ENCODE data around the gene PPP1R13L.
"Not testable (repeated sequence)": the region's sequence is repeated elsewhere in the genome, so short reads cannot be mapped to it uniquely, and the experiment has no call there.

PPP1R13L gene

DNA sequence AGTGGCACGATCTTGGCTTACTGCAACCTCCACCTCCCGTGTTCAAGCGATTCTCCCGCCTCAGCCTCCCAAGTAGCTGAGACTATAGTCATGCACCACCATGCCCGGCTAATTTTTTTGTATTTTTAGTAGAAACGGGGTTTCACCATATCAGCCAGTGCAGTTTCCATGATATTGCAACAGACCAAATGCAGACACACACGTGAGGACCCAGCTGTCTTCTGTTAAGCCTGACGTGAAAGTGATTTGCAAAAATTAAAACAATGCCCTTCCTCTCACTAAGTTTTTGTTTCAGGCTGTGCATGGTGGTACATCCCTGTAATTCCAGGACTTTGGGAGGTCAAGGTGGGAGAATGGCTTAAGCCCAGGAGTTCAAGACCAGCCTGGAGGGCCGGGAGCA lies 26.1 kb upstream of the PPP1R13L start:
- DNase-seq (ENCODE audit: low read depth in 2 of 2) = not testable (repeated sequence)

- not testable (repeated sequence) for DNase-seq (ENCODE audit: low read depth in 2 of 2)
Measured at GRCh38 chr19:45429896-45430295, 25.0 kb upstream of the PPP1R13L start.

GRCh38 chr19:45428384-45429231 lies 23.7 kb upstream of the PPP1R13L start:
- no peak for DNase-seq (ENCODE audit: low read depth in 2 of 2)

DNA sequence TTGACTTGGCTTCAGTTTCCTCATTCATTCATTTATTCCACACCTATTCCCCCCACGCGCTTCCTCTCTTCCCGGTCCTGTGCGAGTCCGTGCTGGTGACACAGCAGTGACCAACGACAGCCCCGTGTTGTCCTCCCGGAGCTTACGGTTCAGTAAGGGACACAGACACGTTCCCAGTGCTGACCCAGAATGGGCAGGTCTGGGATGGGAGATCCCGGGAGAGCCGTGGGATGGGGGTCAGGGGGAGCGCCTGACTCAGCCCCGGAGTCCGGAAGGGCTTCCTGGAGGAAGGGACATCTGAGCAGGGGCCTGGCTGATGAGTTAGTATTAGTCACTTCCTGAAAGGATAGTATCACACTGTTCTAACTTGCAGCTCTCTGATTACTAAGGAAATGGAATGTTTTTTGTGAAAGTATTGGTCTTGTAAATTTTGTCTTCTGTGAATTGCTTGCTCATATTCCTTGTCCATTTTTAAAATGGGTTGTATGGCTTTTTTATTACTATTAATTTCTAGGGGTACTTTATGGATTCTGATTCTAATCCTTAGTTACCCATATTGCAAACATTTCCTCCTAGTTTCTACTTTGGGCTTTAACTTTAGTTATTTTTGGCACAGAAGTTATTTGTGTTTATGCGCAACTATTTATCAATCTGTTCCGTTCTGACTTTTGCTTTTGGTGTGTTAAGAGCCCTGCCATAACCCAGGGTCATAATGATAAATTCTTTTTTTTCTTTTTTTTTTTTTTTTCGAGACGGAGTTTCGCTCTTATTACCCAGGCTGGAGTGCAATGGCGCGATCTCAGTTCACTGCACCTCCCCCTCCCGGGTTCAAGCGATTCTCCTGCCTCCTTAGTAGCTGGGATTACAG lies 19.6 kb upstream of the PPP1R13L start:
- no peak for DNase-seq (ENCODE audit: low read depth in 2 of 2)

DNA sequence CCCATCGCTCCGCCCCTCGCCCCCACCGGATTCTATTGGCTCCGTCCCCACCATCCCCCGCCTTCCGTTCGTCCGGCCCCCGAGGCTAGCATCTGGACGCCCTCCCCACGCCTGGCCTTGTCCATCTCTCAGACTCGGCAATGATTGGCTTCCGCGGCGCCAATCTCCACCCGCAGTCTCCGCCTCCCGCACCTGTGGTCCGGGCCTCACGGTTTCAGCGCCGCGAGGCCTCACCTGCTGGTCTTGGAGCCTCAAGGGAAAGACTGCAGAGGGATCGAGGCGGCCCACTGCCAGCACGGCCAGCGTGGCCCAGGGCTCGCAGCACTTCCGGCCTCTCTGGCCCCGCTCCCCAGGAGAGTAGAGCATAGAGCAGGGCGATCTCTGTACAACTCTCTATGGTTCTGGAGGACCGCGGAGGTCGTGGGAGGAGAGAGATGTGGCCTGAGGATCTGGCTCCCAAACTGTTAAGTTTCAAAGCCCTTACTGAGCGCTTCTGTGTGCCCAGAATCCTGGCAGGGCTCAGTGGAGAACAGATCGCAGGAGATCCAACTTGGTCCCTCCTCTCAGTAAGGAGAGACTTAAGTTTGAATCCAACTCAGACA lies 18.8 kb upstream of the PPP1R13L start, which contains the start of gene ERCC1:
ERCC1 (minus strand) TSS at position 329 of the 602 bp plus-strand sequence. CDS start 543 bp downstream, outside the sequence.
- DNase-seq (ENCODE audit: low read depth in 2 of 2) = peak in 1 of 2 donors; percentile 52

GRCh38 chr19:45423033-45423588 lies 18.2 kb upstream of the PPP1R13L start:
- peak; percentile 71 to 80 for DNase-seq (ENCODE audit: low read depth in 2 of 2)

GRCh38 chr19:45421947-45422498 lies 17.2 kb upstream of the PPP1R13L start:
- DNase-seq (ENCODE audit: low read depth in 2 of 2) = no peak

DNA sequence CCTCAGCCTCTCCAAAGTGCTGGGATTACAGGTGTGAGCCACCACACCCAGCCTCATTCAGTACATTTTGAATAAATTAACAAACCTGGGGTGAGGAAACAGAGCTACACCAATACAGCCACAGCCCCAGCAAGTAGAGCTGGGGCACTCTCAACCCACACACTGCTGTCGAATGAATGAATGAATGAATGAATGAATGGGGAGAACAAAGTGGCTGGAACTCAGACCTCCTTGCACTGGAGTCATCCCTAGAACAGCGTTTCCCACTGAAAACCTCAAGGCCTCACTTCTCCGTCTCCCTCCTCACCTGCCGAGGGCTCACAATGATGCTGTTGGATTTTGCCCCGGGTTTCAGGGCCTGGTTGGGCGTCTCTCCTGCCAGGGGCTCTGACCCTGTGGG lies 16.0 kb upstream of the PPP1R13L start:
- no peak for DNase-seq (ENCODE audit: low read depth in 2 of 2)

DNA sequence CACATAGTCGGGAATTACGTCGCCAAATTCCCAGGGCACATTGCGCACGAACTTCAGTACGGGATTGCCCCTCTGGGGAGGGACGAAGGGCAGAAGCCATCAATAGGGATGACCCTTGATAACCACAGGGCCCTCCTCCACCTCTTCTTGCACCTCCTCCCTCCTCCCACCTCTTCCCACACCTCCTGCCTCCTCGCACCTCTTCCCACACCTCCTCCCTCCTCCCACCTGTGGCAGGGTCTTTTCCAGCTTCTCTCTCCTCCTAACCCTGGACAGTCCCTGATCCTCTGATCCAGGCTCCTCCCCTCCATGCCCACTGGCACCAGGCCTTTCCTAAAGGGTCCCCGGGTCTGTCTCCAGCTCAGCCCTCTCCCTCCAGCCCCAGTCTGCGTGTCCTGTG lies 15.5 kb upstream of the PPP1R13L start:
- no peak for DNase-seq (ENCODE audit: low read depth in 2 of 2)

- no peak for DNase-seq (ENCODE audit: low read depth in 2 of 2)
Measured at GRCh38 chr19:45419895-45420294, 15.0 kb upstream of the PPP1R13L start.

DNA sequence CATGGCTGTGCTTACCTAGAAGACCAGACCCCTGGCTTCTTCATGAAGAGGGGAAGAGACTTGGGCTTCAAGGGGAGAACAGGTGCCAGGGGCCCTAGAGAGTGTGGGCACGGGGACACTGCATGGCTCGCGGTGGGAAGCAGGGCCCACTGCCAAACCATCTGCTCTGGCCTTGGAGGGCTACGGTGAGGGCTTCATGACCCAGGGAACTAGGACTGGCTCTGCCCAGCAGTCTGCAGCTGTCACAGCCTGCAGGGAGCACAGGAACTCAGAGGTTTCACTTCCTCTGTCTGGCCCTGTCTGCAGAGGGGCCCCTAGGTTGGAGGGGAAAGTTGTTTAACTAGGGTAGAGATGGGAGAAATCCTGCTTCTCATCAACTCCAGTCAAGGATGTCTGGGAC lies 14.5 kb upstream of the PPP1R13L start:
- DNase-seq (ENCODE audit: low read depth in 2 of 2) = no peak

GRCh38 chr19:45418802-45419201 lies 13.9 kb upstream of the PPP1R13L start:
- no peak for DNase-seq (ENCODE audit: low read depth in 2 of 2)

- no peak for DNase-seq (ENCODE audit: low read depth in 2 of 2)
Measured at GRCh38 chr19:45417151-45417550, 12.3 kb upstream of the PPP1R13L start.

DNA sequence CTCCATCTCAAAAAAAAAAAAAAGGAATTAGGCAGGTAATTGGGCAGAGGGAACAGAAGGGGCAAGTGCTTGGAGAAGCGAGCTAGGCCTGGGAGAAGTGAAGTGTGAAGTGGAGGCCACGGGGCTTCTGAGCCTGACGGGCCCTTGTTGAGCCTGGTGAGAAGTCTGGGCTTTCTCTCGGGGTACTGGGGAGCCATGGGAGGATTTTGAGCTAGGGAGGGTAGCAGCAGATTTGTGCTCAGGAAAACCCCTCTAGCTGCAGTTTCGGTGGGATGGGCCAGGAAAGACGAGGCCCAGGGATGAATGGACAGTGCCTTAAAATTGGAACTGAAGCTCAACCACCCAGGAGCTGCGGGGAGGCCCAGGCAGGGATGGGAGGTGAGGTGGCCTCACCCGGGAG lies 9.6 kb upstream of the PPP1R13L start:
- DNase-seq (ENCODE audit: low read depth in 2 of 2) = no peak

- no peak for DNase-seq (ENCODE audit: low read depth in 2 of 2)
Measured at GRCh38 chr19:45413497-45413896, 8.6 kb upstream of the PPP1R13L start.

DNA sequence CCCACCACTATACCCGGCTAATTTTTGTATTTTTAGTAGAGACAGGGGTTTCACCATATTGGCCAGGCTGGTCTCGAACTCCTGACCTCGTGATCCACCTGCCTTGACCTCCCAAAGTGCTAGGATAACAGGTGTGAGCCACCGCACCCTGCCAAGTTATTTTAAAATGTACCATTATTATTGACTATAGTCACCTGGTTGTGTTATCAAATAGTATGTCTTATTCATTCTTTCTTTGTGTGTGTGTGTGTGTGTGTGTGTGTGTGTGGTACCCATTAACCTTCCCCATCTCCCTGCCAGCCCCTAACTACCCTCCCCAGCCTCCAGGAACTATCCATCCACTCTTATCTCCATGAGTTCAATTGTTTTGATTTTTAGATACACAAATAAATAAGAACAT lies 5.5 kb upstream of the PPP1R13L start:
- DNase-seq (ENCODE audit: low read depth in 2 of 2) = not testable (repeated sequence)

DNA sequence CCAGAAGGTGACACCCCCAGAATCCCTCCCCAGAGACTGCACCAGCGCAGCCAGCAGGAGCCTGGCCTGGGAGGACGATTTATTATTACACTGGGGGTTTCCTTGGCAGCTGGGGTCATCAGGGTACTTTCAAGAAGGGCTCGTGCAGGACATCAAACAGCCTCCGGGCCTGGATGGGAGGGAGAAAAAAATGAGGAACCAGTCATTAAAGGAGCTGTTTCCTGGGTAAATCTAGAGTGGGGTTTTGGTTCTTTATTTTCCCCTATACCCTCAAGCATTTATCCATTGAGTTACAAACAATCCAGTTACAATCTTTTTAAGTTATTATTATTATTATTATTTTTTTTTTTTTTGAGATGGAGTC lies 4.7 kb upstream of the PPP1R13L start:
- no peak for DNase-seq (ENCODE audit: low read depth in 2 of 2)

- no peak for DNase-seq (ENCODE audit: low read depth in 2 of 2)
Measured at GRCh38 chr19:45408830-45409556, 4.1 kb upstream of the PPP1R13L start.

- DNase-seq (ENCODE audit: low read depth in 2 of 2) = no peak
Measured at GRCh38 chr19:45408121-45408520, 3.3 kb upstream of the PPP1R13L start.

DNA sequence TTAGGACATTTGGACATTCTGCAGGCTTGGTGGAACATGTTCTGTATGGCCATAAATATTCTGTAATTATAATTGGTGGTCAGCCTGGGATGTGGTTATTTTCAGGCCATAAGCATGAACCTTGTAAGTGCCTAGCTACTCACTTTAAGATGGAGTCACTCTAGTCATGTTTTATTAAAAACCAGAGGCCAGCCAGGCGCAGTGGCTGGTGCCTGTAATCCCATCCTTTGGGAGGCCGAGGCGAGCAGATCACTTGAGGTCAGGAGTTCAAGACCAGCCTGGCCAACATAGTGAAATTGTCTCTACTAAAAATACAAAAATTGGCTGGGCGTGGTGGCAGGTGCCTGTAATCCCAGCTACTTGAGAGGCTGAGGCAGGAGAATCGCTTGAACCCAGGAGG lies 2.7 kb upstream of the PPP1R13L start:
- not testable (repeated sequence) for DNase-seq (ENCODE audit: low read depth in 2 of 2)

GRCh38 chr19:45407091-45407375 lies 2.2 kb upstream of the PPP1R13L start:
- no peak for DNase-seq (ENCODE audit: low read depth in 2 of 2)

Data from stimulated activated CD4-positive, alpha-beta T cell treated with anti-CD3 and anti-CD28 coated beads, Interleukin-1b, Interleukin-23, amount 100 ng/mL, for 4 hours (primary cell).